HCT116 (cell line): Measurements from ENCODE around the gene GRHL3. TPM values are rescaled to one million over a fixed set of nuclear protein-coding genes. Genes with fewer than 3 reads are reported as not detected.
A peak's percentile ranks its signal among the peaks of the same experiment; 100 is the strongest.

Source experiments
- ATAC-seq: fragments of 200-7000 bp; cut with Tn5 transposase; 2 replicates; pipeline ENCODE4 v1.9.1; 2020; ENCODE audit warnings: mild to moderate bottlenecking, moderate library complexity
- BruUV-seq: library from RNA; stranded (reverse); fragments of 400-500 nt; replicated peaks from 2 replicates; lab custom pipeline; 2021; lab: Mats Ljungman, UMichigan
- CTCF ChIA-PET: fragments of 300-600 bp; sonication (Branson Sonifier 250); formaldehyde crosslinking; loops from one replicate; lab custom pipeline; 2021; ENCODE audit warnings: antibody characterized with exemption; lab: Charles Lee
- POLR2A ChIA-PET: fragments of 300-600, 350-600 bp; sonication (Branson Sonifier 250); formaldehyde crosslinking; loops from one replicate; lab custom pipeline; 2021; ENCODE audit warnings: antibody characterized with exemption; lab: Charles Lee
- RAD21 ChIA-PET, 2 experiments: fragments of 300-600 bp; sonication (Branson Sonifier 250); formaldehyde crosslinking; loops; one replicate each; lab custom pipeline; 2023; ENCODE audit warnings: low total read pairs in 2 of 2; ENCODE audit not compliant: uncharacterized antibody in 2 of 2, unreplicated experiment in 2 of 2, low non-redundant PET in 1 of 2; lab: Charles Lee
- DNase-seq: peaks from one replicate; pipeline ENCODE4 v3.0.0-alpha.2; 2010; ENCODE audit warnings: low read depth, low spot score
- H2AFZ ChIP-seq: fragments of 200-600 bp; shearing (Covaris generic), sonication (generic); 2 replicates; pipeline ENCODE4 v1.6.1; 2017; ENCODE audit warnings: low read depth, mixed run types, mixed read lengths, antibody characterized with exemption, low read length; ENCODE audit not compliant: poor library complexity, severe bottlenecking
- H3K27ac ChIP-seq: 2 replicates; pipeline ENCODE4 v1.5.1; 2012; ENCODE audit warnings: low read depth, low read length
- H3K27me3 ChIP-seq: fragments of 200-600 bp; sonication (generic); 2 replicates; pipeline ENCODE4 v1.6.1; 2016; ENCODE audit warnings: mixed run types, low read length, mixed read lengths; ENCODE audit not compliant: insufficient read depth
- H3K36me3 ChIP-seq, 2 experiments: fragments of 200-500 bp in 1 of 2; fragments of 200-600 bp in 1 of 2; sonication (Bioruptor generic) in 1 of 2; sonication (generic) in 1 of 2; 2 replicates each; pipeline versions ENCODE4 v1.5.1 to v1.6.1; 2014 to 2016; ENCODE audit warnings: low read length in 2 of 2, inconsistent platforms in 1 of 2, mixed read lengths in 1 of 2, mixed run types in 1 of 2; ENCODE audit not compliant: insufficient read depth in 2 of 2, control insufficient read depth in 1 of 2
- H3K4me1 ChIP-seq, 2 experiments: fragments of 200-600 bp in 1 of 2; sonication (generic) in 1 of 2; 2 replicates each; pipeline versions ENCODE4 v1.5.1 to v1.6.1; 2012 to 2017; ENCODE audit warnings: low read length in 2 of 2, inconsistent platforms in 1 of 2, mild to moderate bottlenecking in 1 of 2, mixed read lengths in 1 of 2, mixed run types in 1 of 2, moderate library complexity in 1 of 2; ENCODE audit not compliant: insufficient read depth in 2 of 2, control insufficient read depth in 1 of 2
- H3K4me2 ChIP-seq: fragments of 200-600 bp; sonication (generic); 2 replicates; pipeline ENCODE4 v1.6.1; 2017; ENCODE audit warnings: mixed run types, low read length, mixed read lengths
- H3K4me3 ChIP-seq, 2 experiments: fragments of 200-600 bp in 1 of 2; sonication (generic) in 1 of 2; replicated peaks in 1 of 2; 2 replicates each; pipeline ENCODE4 v1.5.1; 2011 to 2016; ENCODE audit warnings: low read length in 2 of 2, control low read depth in 1 of 2, low read depth in 1 of 2, mild to moderate bottlenecking in 1 of 2, mixed read lengths in 1 of 2, mixed run types in 1 of 2
- H3K79me2 ChIP-seq: fragments of 200-600 bp; sonication (generic); 2 replicates; pipeline ENCODE4 v1.6.1; 2017; ENCODE audit warnings: mild to moderate bottlenecking, mixed run types, low read length, moderate library complexity, mixed read lengths; ENCODE audit not compliant: insufficient read depth
- H3K9ac ChIP-seq: fragments of 200-600 bp; sonication (generic); 2 replicates; pipeline ENCODE4 v1.6.1; 2016; ENCODE audit warnings: low read length, mixed read lengths
- H3K9me2 ChIP-seq: fragments of 200-600 bp; sonication (generic), shearing (Covaris generic); 2 replicates; pipeline ENCODE4 v1.6.1; 2017; ENCODE audit warnings: mixed run types, mild to moderate bottlenecking, moderate library complexity; ENCODE audit not compliant: insufficient read depth
- H3K9me3 ChIP-seq, 2 experiments: fragments of 200-500 bp in 1 of 2; fragments of 200-600 bp in 1 of 2; sonication (Bioruptor generic) in 1 of 2; sonication (generic) in 1 of 2; 2 replicates each; pipeline ENCODE4 v1.6.1; 2014 to 2017; ENCODE audit warnings: low read length in 2 of 2, mixed read lengths in 2 of 2, inconsistent platforms in 1 of 2, low read depth in 1 of 2, mild to moderate bottlenecking in 1 of 2, mixed run types in 1 of 2, moderate library complexity in 1 of 2; ENCODE audit not compliant: control insufficient read depth in 1 of 2, insufficient read depth in 1 of 2
- H4K20me1 ChIP-seq: fragments of 200-600 bp; sonication (generic), shearing (Covaris generic); 2 replicates; pipeline ENCODE4 v1.6.1; 2017; ENCODE audit warnings: mixed run types, mild to moderate bottlenecking, moderate library complexity; ENCODE audit not compliant: insufficient read depth
- ATF3 ChIP-seq: IDR thresholded peaks from 2 replicates; pipeline ENCODE4 v1.6.1; 2012
- CEBPB ChIP-seq: IDR thresholded peaks from 2 replicates; pipeline ENCODE4 v1.6.1; 2012; ENCODE audit warnings: low read depth
- JUND ChIP-seq: IDR thresholded peaks from 2 replicates; pipeline ENCODE4 v1.6.1; 2012
- MAX ChIP-seq: IDR thresholded peaks from 2 replicates; pipeline ENCODE4 v1.6.1; 2012
- POLR2AphosphoS5 ChIP-seq: IDR thresholded peaks from 2 replicates; pipeline ENCODE4 v1.6.1; 2011; ENCODE audit warnings: mild to moderate bottlenecking, low read depth, low read length, moderate library complexity
- SIN3A ChIP-seq: IDR thresholded peaks from 2 replicates; pipeline ENCODE4 v1.6.1; 2012; ENCODE audit warnings: low read depth
- SRF ChIP-seq: IDR thresholded peaks from 2 replicates; pipeline ENCODE4 v1.6.1; 2012; ENCODE audit warnings: low read depth
- TCF7L2 ChIP-seq: IDR thresholded peaks from 2 replicates; pipeline ENCODE4 v1.7.0; 2011; ENCODE audit warnings: borderline replicate concordance, inconsistent platforms; ENCODE audit not compliant: insufficient read depth, insufficient read length; ENCODE audit errors: extremely low read depth
- YY1 ChIP-seq: IDR thresholded peaks from 2 replicates; pipeline ENCODE4 v1.6.1; 2011; ENCODE audit warnings: low read length, low read depth, moderate library complexity, mild to moderate bottlenecking; ENCODE audit not compliant: insufficient replicate concordance; ENCODE audit errors: extremely low read depth
- ZFX ChIP-seq: fragments of 450-650 bp; IDR thresholded peaks from 2 replicates; pipeline ENCODE4 v1.6.1; 2017
- intact Hi-C: fragments of 100-400 bp; cut with micrococcal nuclease; formaldehyde crosslinking; loops from 2 replicates; pipeline ENCODE4 v1.10.0; 2022
- total RNA-seq: library from RNA; stranded (reverse); gene quantifications from one replicate; pipeline ENCODE4 v1.2.1, GENCODE V29; 2021; ENCODE audit not compliant: unreplicated experiment

Gene GRHL3
- total RNA-seq, 1 experiment from 2014 or later: 1.0 TPM

- ATAC-seq: no peak
- CTCF ChIA-PET: interaction anchor here (1.3 kb wide), 1 partner anchor 131 kb away, joined by 4 read pairs; no protein-coding TSS in a partner anchor
- no peaks in the 10 kb centered on the region for H3K9me3 ChIP-seq
- POLR2A ChIA-PET: no interaction called here
- H3K4me2 ChIP-seq: no peak overlapping the region
- H4K20me1 ChIP-seq: no peaks in the 10 kb centered on the region
- peaks cover 0 to 26% of the 10 kb centered on the region in 2 experiments; a peak in 2 of 4 replicates for H3K4me1 ChIP-seq
- H3K79me2 ChIP-seq: no peaks in the 10 kb centered on the region
- DNase-seq: no peak
- no TSS peak for BruUV-seq
- H3K27me3 ChIP-seq: peaks cover 58% of the 10 kb centered on the region; the same call in 1 of the 2 replicates
- no peak overlapping the region for H2AFZ ChIP-seq
- no peaks in the 10 kb centered on the region for H3K36me3 ChIP-seq
- no peak overlapping the region for H3K4me3 ChIP-seq
- RAD21 ChIA-PET: no interaction called here
- H3K9me2 ChIP-seq: no peaks in the 10 kb centered on the region
- H3K27ac ChIP-seq: no peak overlapping the region
- no peak overlapping the region for H3K9ac ChIP-seq
- no peak for TF ChIP-seq YY1
- TF ChIP-seq CEBPB: 0 out of 2 replicates have a peak, but pooled peaks have one; percentile 24
- intact Hi-C loops: no loop called here
Measured at GRCh38 chr1:24329797-24330543, 10.8 kb downstream of the GRHL3 start.

GRCh38 chr1:24331961-24332673 lies 13.0 kb downstream of the GRHL3 start:
- Histone ChIP-seq H3K36me3 (no peaks in the 10 kb centered on the region), H3K79me2 (no peaks in the 10 kb centered on the region), H2AFZ (no peak overlapping the region), H4K20me1 (no peaks in the 10 kb centered on the region), H3K4me1 (peaks cover 0 to 8% of the 10 kb centered on the region in 2 experiments; a peak in 2 of 4 replicates), H3K27ac (no peak overlapping the region), H3K4me3 (no peak overlapping the region), H3K9ac (no peak overlapping the region), H3K27me3 (peaks cover 41% of the 10 kb centered on the region; the same call in 1 of the 2 replicates), H3K9me3 (no peaks in the 10 kb centered on the region), H3K9me2 (no peaks in the 10 kb centered on the region), H3K4me2 (no peak overlapping the region)
- POLR2A ChIA-PET: no interaction called here
- TF ChIP-seq TCF7L2 (no peak), ZFX (no peak), CEBPB (no peak), SRF (no peak), ATF3 (no peak), JUND (no peak), SIN3A (no peak), MAX (no peak), POLR2AphosphoS5 (no peak)
- intact Hi-C loops: no loop called here
- no TSS peak for BruUV-seq
- ATAC-seq (no peak), DNase-seq (no peak)
- CTCF ChIA-PET: no interaction called here
- RAD21 ChIA-PET: no interaction called here
